DOHH2 (cell line): Measurements from ENCODE around the gene KCTD20.

ENCODE experiments used
- H3F3A ChIP-seq: fragments of 200-600 bp; sonication (generic), shearing (Covaris generic); 2 replicates; pipeline ENCODE4 v1.6.0; 2016; ENCODE audit warnings: antibody characterized with exemption, mild to moderate bottlenecking; ENCODE audit not compliant: control insufficient read depth, insufficient read depth
- H3K27ac ChIP-seq: fragments of 200-600 bp; sonication (generic); 2 replicates; pipeline ENCODE4 v1.5.1; 2014; ENCODE audit warnings: low read depth, mild to moderate bottlenecking, low read length, moderate library complexity
- H3K27me3 ChIP-seq: fragments of 200-600 bp; sonication (generic); 2 replicates; pipeline ENCODE4 v1.6.1; 2014; ENCODE audit warnings: mild to moderate bottlenecking, low read length, mixed read lengths; ENCODE audit not compliant: control insufficient read depth
- H3K36me3 ChIP-seq: fragments of 200-600 bp; sonication (generic); 2 replicates; pipeline ENCODE4 v1.6.1; 2014; ENCODE audit warnings: mild to moderate bottlenecking, low read length, moderate library complexity, mixed read lengths; ENCODE audit not compliant: control insufficient read depth
- H3K4me1 ChIP-seq: fragments of 200-600 bp; sonication (generic); 2 replicates; pipeline ENCODE4 v1.6.1; 2014; ENCODE audit warnings: mild to moderate bottlenecking, low read length, mixed read lengths; ENCODE audit not compliant: control insufficient read depth
- H3K4me2 ChIP-seq: fragments of 200-600 bp; sonication (generic); 2 replicates; pipeline ENCODE4 v1.6.0; 2014; ENCODE audit warnings: mild to moderate bottlenecking, low read length, moderate library complexity
- H3K4me3 ChIP-seq: fragments of 200-600 bp; sonication (generic); 2 replicates; pipeline ENCODE4 v1.5.1; 2014; ENCODE audit warnings: mild to moderate bottlenecking, low read length, mixed read lengths
- H3K79me2 ChIP-seq: fragments of 200-600 bp; sonication (generic); 2 replicates; pipeline ENCODE4 v1.6.1; 2014; ENCODE audit warnings: mild to moderate bottlenecking, low read length, mixed read lengths; ENCODE audit not compliant: control insufficient read depth
- H3K9me2 ChIP-seq: fragments of 200-600 bp; sonication (generic); replicated peaks from 2 replicates; pipeline ENCODE4 v1.6.1; 2014; ENCODE audit warnings: mild to moderate bottlenecking, low read length, mixed read lengths; ENCODE audit not compliant: control insufficient read depth
- H3K9me3 ChIP-seq: fragments of 200-600 bp; sonication (generic); 2 replicates; pipeline ENCODE4 v1.6.1; 2014; ENCODE audit warnings: antibody characterized with exemption, low read length, mixed read lengths; ENCODE audit not compliant: control insufficient read depth, insufficient read depth
- H4K20me1 ChIP-seq: fragments of 200-600 bp; sonication (generic); 2 replicates; pipeline ENCODE4 v1.6.0; 2014; ENCODE audit warnings: low read depth, mild to moderate bottlenecking, antibody characterized with exemption, low read length, moderate library complexity; ENCODE audit not compliant: control insufficient read depth, insufficient read depth
- EZH2phosphoT487 ChIP-seq: fragments of 200-600 bp; sonication (generic); IDR thresholded peaks from 2 replicates; pipeline ENCODE4 v1.6.1; 2017; ENCODE audit warnings: borderline replicate concordance, mild to moderate bottlenecking, antibody characterized with exemption, low read length, moderate library complexity, mixed read lengths
- TF ChIP-seq, protein P1 (sequence below): fragments of 200-600 bp; sonication (generic); IDR thresholded peaks from one replicate; pipeline ENCODE4 v1.5.1; 2014; ENCODE audit warnings: antibody characterized with exemption, mild to moderate bottlenecking, low read depth, low read length; ENCODE audit not compliant: poor library complexity, severe bottlenecking

Gene KCTD20

DNA sequence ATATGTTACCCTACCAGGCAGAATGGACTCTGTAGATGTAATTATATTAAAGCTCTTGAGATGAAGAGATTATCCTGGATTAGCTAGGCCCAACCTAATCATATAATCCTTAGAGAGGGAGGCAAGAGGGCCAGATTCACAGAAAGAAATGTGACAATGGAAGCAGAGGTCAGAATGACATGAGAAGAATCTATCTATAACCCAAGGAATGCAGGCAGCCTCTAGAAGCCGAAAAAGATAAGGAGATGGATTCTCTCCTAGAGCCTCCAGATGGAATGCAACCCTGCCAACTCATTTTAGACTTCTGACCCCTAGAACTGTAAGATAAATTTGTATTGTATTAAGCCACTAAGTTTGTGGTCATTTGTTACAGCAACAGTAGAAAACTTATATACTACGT, 12.4 kb upstream of the KCTD20 start:
- Histone ChIP-seq H4K20me1 (no peaks in the 10 kb centered on the region), H3K4me3 (no peak overlapping the region), H3K36me3 (no peaks in the 10 kb centered on the region), H3K4me2 (no peak overlapping the region), H3K4me1 (peaks cover 6% of the 10 kb centered on the region), H3K79me2 (no peaks in the 10 kb centered on the region), H3K27me3 (no peaks in the 10 kb centered on the region), H3F3A (peaks cover 3% of the 10 kb centered on the region), H3K9me3 (no peaks in the 10 kb centered on the region), H3K27ac (no peak overlapping the region), H3K9me2 (no peaks in the 10 kb centered on the region)
- TF ChIP-seq, protein P1, sequence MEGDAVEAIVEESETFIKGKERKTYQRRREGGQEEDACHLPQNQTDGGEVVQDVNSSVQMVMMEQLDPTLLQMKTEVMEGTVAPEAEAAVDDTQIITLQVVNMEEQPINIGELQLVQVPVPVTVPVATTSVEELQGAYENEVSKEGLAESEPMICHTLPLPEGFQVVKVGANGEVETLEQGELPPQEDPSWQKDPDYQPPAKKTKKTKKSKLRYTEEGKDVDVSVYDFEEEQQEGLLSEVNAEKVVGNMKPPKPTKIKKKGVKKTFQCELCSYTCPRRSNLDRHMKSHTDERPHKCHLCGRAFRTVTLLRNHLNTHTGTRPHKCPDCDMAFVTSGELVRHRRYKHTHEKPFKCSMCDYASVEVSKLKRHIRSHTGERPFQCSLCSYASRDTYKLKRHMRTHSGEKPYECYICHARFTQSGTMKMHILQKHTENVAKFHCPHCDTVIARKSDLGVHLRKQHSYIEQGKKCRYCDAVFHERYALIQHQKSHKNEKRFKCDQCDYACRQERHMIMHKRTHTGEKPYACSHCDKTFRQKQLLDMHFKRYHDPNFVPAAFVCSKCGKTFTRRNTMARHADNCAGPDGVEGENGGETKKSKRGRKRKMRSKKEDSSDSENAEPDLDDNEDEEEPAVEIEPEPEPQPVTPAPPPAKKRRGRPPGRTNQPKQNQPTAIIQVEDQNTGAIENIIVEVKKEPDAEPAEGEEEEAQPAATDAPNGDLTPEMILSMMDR: no peak
- no peak for TF ChIP-seq EZH2phosphoT487

DNA sequence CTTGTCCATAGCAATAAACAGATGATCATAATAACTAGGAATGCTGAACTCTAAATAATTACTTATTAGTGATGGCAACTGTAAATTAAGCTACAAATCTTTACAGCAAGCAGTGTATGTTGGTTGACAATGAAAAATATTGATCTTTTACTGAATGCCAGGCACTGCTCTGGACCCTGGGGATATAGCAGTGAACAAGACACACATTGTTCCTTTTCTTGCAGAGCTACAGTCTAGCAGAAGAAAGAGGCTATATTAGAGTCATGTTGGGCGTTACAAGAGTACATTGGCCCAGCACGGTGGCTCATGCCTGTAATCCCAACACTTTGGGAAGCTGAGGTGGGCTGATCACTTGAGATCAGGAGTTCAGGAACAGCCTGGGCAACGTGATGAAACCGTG, 11.6 kb upstream of the KCTD20 start:
- no peaks in the 10 kb centered on the region for H3K36me3 ChIP-seq
- no peak overlapping the region for H3K4me2 ChIP-seq
- no peaks in the 10 kb centered on the region for H3K9me2 ChIP-seq
- H3K9me3 ChIP-seq: no peaks in the 10 kb centered on the region
- H3K27me3 ChIP-seq: no peaks in the 10 kb centered on the region
- no peak overlapping the region for H3K4me3 ChIP-seq
- H3K27ac ChIP-seq: no peak overlapping the region
- H3K79me2 ChIP-seq: no peaks in the 10 kb centered on the region
- H3F3A ChIP-seq: peaks cover 3% of the 10 kb centered on the region
- no peaks in the 10 kb centered on the region for H4K20me1 ChIP-seq
- TF ChIP-seq EZH2phosphoT487: no peak
- peaks cover 6% of the 10 kb centered on the region for H3K4me1 ChIP-seq

DNA sequence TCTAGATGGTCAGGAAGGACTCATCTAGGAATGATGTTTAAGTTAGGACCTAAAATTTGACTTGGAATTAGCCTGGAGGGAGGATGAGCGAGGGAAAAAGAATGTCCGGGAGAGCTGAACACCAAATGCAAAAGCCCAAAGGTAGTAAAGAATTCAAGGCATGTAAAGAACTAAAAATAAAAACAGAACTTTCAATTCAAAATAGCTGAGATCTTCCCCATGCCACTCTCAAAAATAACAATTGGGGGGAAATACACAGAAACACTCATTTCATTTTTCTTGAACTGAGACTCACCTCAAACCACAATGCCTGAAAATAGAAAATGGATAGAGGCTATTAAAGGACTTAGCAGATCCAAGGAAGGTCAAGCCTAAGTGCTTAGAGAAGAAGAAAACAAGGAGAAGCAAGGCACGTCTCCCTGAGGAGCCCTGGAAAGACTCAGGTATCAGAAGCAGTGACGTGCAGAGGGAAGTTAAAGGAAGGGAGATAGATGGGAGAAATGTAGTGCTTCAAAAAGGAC, 10.6 kb upstream of the KCTD20 start:
- Histone ChIP-seq H3F3A (peaks cover 3% of the 10 kb centered on the region), H3K79me2 (no peaks in the 10 kb centered on the region), H4K20me1 (no peaks in the 10 kb centered on the region), H3K4me3 (no peak overlapping the region), H3K36me3 (no peaks in the 10 kb centered on the region), H3K9me3 (no peaks in the 10 kb centered on the region), H3K4me2 (no peak overlapping the region), H3K4me1 (peaks cover 6% of the 10 kb centered on the region), H3K27ac (no peak overlapping the region), H3K9me2 (no peaks in the 10 kb centered on the region), H3K27me3 (no peaks in the 10 kb centered on the region)
- TF ChIP-seq EZH2phosphoT487: no peak
- TF ChIP-seq, protein P1: no peak

DNA sequence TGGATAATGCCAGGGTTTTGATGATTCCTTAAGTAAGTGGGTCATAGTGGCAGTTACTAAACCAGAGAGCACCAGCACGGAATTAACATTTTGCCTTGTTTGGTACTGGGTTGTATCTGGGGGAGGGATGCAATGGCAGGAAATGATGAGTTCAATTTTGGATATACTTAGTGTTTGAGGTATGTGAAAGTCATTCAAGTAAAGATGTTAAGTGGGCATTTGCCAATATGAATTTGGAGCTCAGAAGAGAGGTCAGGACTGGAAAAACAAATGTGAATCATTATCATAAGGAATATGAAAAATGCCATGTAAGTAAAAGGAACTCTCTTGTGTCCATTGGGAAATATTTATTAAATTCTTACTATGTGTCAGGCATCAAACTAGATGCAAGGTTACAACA, 6.3 kb upstream of the KCTD20 start:
- H4K20me1 ChIP-seq: no peaks in the 10 kb centered on the region
- no peaks in the 10 kb centered on the region for H3K27me3 ChIP-seq
- no peaks in the 10 kb centered on the region for H3K79me2 ChIP-seq
- no peaks in the 10 kb centered on the region for H3K9me2 ChIP-seq
- H3K4me2 ChIP-seq: no peak overlapping the region
- H3F3A ChIP-seq: peaks cover 9% of the 10 kb centered on the region
- no peaks in the 10 kb centered on the region for H3K36me3 ChIP-seq
- no peak overlapping the region for H3K27ac ChIP-seq
- H3K4me3 ChIP-seq: no peak overlapping the region
- H3K4me1 ChIP-seq: peaks cover 12% of the 10 kb centered on the region
- no peak for TF ChIP-seq EZH2phosphoT487
- TF ChIP-seq, protein P1: no peak
- H3K9me3 ChIP-seq: no peaks in the 10 kb centered on the region
